ENCODE data around the gene PNMT. TPM values are rescaled to one million over a fixed set of nuclear protein-coding genes. Genes with fewer than 3 reads are reported as not detected.

Gene PNMT
- total and polyA plus RNA-seq, 2 of the 8 experiments (the other 6 are each of a cell fraction or from before 2014, with no cell fraction given), result 5.6 to 10.9 TPM

GRCh38 chr17:39688945-39689344 lies 20.7 kb downstream of the PNMT start (continued):
- TF ChIP-seq ATF2 (IDR thresholded peaks at IDR 0.05; ENCODE audit: low read length) (peak; percentile 51; the same call in 1 of the 2 replicates), HDAC2 (IDR thresholded peaks at IDR 0.05; ENCODE audit: borderline replicate concordance in 1 of 2, low read depth in 2 of 2, low read length in 2 of 2) (0 out of 4 replicates have a peak, but pooled peaks of 1 of the 2 experiments have one; percentile 60), BCL11A (IDR thresholded peaks at IDR 0.05; ENCODE audit: low read depth in 2 of 2, low read length in 2 of 2) (peak in 1 of 2 experiments; percentile 3), EGR1 (IDR thresholded peaks at IDR 0.05; ENCODE audit: borderline replicate concordance, low read depth, low read length) (no peak), CBX5 (IDR thresholded peaks at IDR 0.05; ENCODE audit: low read depth, low read length) (no peak), POLR2AphosphoS5 (IDR thresholded peaks at IDR 0.05; ENCODE audit: low read depth, low read length) (peak; percentile 14; the same call in 1 of the 2 replicates), EP300 (IDR thresholded peaks at IDR 0.05; ENCODE audit: borderline replicate concordance in 1 of 2, low read depth in 2 of 2, low read length in 2 of 2) (no peak), ASH2L (IDR thresholded peaks at IDR 0.05; ENCODE audit: low read length) (peak; percentile 66), RXRA (IDR thresholded peaks at IDR 0.05; ENCODE audit: insufficient read depth, low read depth, low read length) (no peak), HDAC6 (IDR thresholded peaks at IDR 0.05; ENCODE audit: low read depth, low read length) (no peak), POLR2A (IDR thresholded peaks at IDR 0.05; ENCODE audit: control extremely low read depth in 1 of 2, low read depth in 2 of 2, low read length in 2 of 2) (peak in 1 of 2 experiments; percentile 80; a peak in 1 of 3 replicates), TBP (IDR thresholded peaks at IDR 0.05; ENCODE audit: low read depth, low read length) (peak; percentile 44; the same call in 1 of the 2 replicates), KDM1A (IDR thresholded peaks at IDR 0.05; ENCODE audit: borderline replicate concordance, low read length) (no peak), TAF1 (IDR thresholded peaks at IDR 0.05; ENCODE audit: low read depth, low read length) (0 out of 2 replicates have a peak, but pooled peaks have one; percentile 13)
- TF ChIP-seq, protein P1, sequence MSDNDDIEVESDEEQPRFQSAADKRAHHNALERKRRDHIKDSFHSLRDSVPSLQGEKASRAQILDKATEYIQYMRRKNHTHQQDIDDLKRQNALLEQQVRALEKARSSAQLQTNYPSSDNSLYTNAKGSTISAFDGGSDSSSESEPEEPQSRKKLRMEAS (IDR thresholded peaks at IDR 0.05), result 0 out of 2 replicates have a peak, but pooled peaks have one; percentile 14
